Subcutaneous abdominal adipose tissue (tissue), 5 donors: ENCODE measurements around the gene BNIP5.

Source experiments
- H3K27ac ChIP-seq: one replicate; pipeline ENCODE4 v1.7.0; 2013; ENCODE audit warnings: low read depth, mild to moderate bottlenecking, inconsistent platforms, low read length, moderate library complexity
- H3K27me3 ChIP-seq, 5 donors: one replicate each; pipeline ENCODE4 v1.7.0; 2013; ENCODE audit warnings: low read length in 5 of 5, inconsistent platforms in 1 of 5; ENCODE audit not compliant: control insufficient read depth in 5 of 5, insufficient read depth in 4 of 5
- H3K36me3 ChIP-seq, 5 donors: one replicate each; pipeline ENCODE4 v1.7.0; 2013; ENCODE audit warnings: low read length in 5 of 5; ENCODE audit not compliant: control insufficient read depth in 5 of 5, insufficient read depth in 5 of 5
- H3K4me1 ChIP-seq, 5 donors: one replicate each; pipeline ENCODE4 v1.7.0; 2013; ENCODE audit warnings: low read length in 5 of 5, mild to moderate bottlenecking in 3 of 5, moderate library complexity in 1 of 5; ENCODE audit not compliant: control insufficient read depth in 5 of 5, insufficient read depth in 5 of 5
- H3K4me3 ChIP-seq, 5 donors: one replicate each; pipeline ENCODE4 v1.7.0; 2013; ENCODE audit warnings: low read length in 5 of 5, low read depth in 1 of 5
- H3K9ac ChIP-seq, 5 donors: one replicate each; pipeline ENCODE4 v1.7.0; 2013; ENCODE audit warnings: low read length in 5 of 5, mild to moderate bottlenecking in 4 of 5, moderate library complexity in 3 of 5
- H3K9me3 ChIP-seq, 5 donors: one replicate each; pipeline ENCODE4 v1.7.0; 2013; ENCODE audit warnings: low read length in 5 of 5; ENCODE audit not compliant: control insufficient read depth in 5 of 5
- donor health status: healthy.
- donor health status: healthy.
- donor health status: healthy.
- donor health status: healthy.
- donor health status: healthy.

BNIP5 gene

DNA sequence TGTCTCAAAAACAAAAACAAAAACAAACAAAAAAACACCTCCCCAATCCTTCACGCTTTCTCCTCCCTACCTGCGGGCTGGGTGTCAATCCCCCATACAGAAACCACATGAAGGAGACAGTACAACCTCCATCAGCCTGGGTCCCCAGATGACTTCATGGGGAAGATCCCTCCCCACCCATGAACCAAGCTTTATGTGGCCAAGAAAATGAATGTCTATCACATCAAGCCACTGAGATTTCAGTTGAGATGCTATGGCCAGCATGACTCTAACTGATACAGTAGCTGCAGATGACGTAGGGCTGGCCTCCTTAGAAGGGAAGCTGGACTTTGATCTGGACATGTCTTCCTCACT is 21.2 kb upstream of the BNIP5 start:
- H3K27me3 ChIP-seq = peaks cover 0 to 25% (median 6%) of the 10 kb centered on the region in 5 donors
- H3K9me3 ChIP-seq = peaks cover 0 to under 1% (median 0%) of the 10 kb centered on the region in 5 donors
- no peak overlapping the region for H3K4me3 ChIP-seq
- H3K36me3 ChIP-seq = no peaks in the 10 kb centered on the region
- H3K4me1 ChIP-seq = peaks cover 0 to 16% (median 7%) of the 10 kb centered on the region in 5 donors
- H3K9ac ChIP-seq = no peak overlapping the region
- H3K27ac ChIP-seq = no peak overlapping the region

DNA sequence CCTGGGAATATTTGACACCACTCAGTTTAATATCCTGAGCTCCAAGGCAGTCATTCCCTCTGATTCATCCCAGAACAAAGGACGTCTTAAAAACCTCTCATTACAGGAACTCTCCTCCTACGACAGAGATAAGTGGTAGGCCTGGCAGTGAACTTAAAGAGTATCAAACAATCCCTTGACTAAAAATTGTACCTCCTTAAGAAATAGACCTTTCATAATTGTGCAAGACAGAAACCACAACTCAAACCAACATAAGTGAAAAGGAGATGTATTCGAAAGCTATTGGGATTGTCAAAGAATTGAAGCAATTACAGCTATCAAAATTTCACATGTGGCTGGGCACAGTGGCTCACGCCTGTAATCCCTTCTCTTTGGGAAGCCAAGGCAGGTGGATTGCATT is 19.1 kb upstream of the BNIP5 start:
- Histone ChIP-seq H3K9ac (no peak overlapping the region), H3K27me3 (peaks cover 0 to 21% (median 6%) of the 10 kb centered on the region in 5 donors), H3K4me3 (no peak overlapping the region), H3K27ac (no peak overlapping the region), H3K4me1 (peaks cover 0 to 23% (median 8%) of the 10 kb centered on the region in 5 donors), H3K36me3 (no peaks in the 10 kb centered on the region), H3K9me3 (peaks cover 0 to 6% (median 3%) of the 10 kb centered on the region in 5 donors)

DNA sequence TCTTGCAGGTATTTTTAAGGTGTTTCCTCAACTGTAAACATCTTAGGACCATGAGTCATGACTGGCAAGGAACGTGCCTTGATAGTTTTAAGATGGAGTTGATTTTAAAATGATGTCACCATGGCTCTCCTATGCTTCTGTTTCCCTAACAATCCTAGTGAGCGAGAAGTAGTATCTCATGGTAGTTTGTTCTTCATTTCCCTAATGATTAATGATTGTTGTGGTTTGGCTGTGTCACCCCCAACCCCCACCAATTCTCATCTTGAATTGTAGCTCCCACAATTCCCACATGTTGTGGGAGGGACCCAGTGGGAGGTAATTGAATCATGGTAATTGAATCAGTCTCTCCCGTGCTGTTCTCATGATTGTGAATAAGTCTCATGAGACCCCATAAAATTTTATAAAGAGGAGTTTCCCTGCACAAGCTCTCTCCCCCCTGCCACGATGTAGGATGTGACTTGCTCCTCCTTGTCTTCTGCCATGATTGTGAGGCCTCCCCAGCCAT is 16.8 kb upstream of the BNIP5 start:
- peaks cover 0 to 27% (median 6%) of the 10 kb centered on the region in 5 donors for H3K4me1 ChIP-seq
- H3K9ac ChIP-seq = no peak overlapping the region
- no peak overlapping the region for H3K27ac ChIP-seq
- H3K4me3 ChIP-seq = no peak overlapping the region
- H3K9me3 ChIP-seq = peaks cover 0 to 6% (median 3%) of the 10 kb centered on the region in 5 donors
- H3K36me3 ChIP-seq = no peaks in the 10 kb centered on the region
- peaks cover 0 to 18% (median 6%) of the 10 kb centered on the region in 5 donors for H3K27me3 ChIP-seq

GRCh38 chr6:36352477-36353157 is 15.9 kb upstream of the BNIP5 start:
- Histone ChIP-seq H3K27ac (no peak overlapping the region), H3K9ac (no peak overlapping the region), H3K36me3 (no peaks in the 10 kb centered on the region)

DNA sequence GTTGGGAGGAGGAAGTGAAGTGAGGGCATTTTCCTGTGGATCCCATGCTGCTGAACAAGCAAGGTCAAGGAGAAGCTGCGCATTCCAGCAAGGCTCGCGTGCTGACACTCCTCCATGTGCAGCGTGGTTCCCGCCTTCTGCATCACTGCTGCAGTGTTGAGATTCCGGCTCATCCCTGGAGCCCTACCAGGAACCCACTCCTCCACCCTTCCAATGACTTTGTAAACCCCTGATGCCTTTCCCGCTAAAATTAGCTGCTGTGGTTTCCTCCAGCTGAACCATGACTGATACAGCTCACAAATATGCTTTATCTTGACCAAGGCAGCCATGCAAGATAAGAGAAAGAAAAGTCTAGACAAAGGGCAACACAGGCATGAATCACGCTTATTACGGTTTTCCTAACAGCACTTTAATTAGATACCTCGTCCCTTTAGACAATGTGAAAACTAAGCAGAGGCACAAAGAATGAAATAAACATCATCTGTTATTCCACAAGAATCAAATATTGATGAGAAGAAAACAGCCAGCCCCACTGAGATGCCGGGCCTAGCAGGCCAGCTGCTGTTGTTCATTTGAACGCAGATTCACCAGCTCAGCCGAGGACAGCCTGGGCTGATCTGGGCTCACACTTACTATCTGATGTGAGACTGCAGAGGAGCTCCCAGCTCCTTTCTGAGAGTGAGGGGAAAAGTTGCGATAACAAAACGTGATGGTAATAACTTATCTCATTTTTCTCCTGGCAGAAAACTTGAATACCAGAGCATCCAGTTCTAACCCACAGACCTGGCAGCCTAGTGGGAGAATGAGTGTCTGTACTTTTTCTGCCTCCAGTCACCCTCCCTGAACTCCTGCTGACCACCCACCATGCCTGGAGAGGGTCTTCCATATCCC is 14.2 kb upstream of the BNIP5 start:
- peaks cover 0 to 21% (median 6%) of the 10 kb centered on the region in 5 donors for H3K4me1 ChIP-seq
- peaks cover 0 to 19% (median 5%) of the 10 kb centered on the region in 5 donors for H3K27me3 ChIP-seq
- no peak overlapping the region for H3K9ac ChIP-seq
- no peaks in the 10 kb centered on the region for H3K36me3 ChIP-seq
- no peak overlapping the region for H3K4me3 ChIP-seq
- peaks cover 0 to 6% (median 3%) of the 10 kb centered on the region in 5 donors for H3K9me3 ChIP-seq
- H3K27ac ChIP-seq = no peak overlapping the region

More at GRCh38 chr6:36352477-36353157, 15.9 kb upstream of the BNIP5 start:
- Histone ChIP-seq H3K9me3 (peaks cover 0 to 6% (median 3%) of the 10 kb centered on the region in 5 donors), H3K27me3 (peaks cover 0 to 18% (median 3%) of the 10 kb centered on the region in 5 donors), H3K4me1 (peaks cover 0 to 21% (median 6%) of the 10 kb centered on the region in 5 donors), H3K4me3 (no peak overlapping the region)

- H3K27ac ChIP-seq = no peak overlapping the region
- no peaks in the 10 kb centered on the region for H3K36me3 ChIP-seq
- H3K9me3 ChIP-seq = peaks cover 0 to 6% (median 3%) of the 10 kb centered on the region in 5 donors
- peaks cover 0 to 21% (median 6%) of the 10 kb centered on the region in 5 donors for H3K4me1 ChIP-seq
- H3K27me3 ChIP-seq = peaks cover 0 to 19% (median 5%) of the 10 kb centered on the region in 5 donors
- no peak overlapping the region for H3K4me3 ChIP-seq
- no peak overlapping the region for H3K9ac ChIP-seq
These were observed 13.4 kb upstream of the BNIP5 start for GRCh38 chr6:36350082-36350481.

DNA sequence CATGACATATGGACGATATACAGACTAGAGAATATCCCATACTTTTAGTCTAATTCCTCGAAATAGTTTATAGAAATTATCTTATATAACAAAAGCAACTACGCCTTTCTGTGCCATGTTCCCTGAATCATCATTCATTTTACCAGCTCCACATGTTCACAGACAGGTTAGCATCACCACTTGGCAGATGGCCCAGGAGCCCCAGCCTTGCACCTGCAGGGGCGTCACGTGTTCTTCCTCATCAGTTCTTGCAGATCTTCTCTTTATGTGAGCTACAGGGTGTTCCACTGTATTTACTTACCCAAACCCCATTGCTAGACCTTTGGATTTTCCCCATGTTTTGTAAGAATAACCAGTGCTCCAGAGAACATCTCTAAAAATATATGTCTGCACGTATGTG is 12.6 kb upstream of the BNIP5 start:
- Histone ChIP-seq H3K9ac (no peak overlapping the region), H3K4me1 (peaks cover 0 to 21% (median 6%) of the 10 kb centered on the region in 5 donors), H3K4me3 (no peak overlapping the region), H3K27me3 (peaks cover 0 to 19% (median 5%) of the 10 kb centered on the region in 5 donors), H3K9me3 (peaks cover 0 to 6% (median 3%) of the 10 kb centered on the region in 5 donors), H3K27ac (no peak overlapping the region), H3K36me3 (no peaks in the 10 kb centered on the region)

DNA sequence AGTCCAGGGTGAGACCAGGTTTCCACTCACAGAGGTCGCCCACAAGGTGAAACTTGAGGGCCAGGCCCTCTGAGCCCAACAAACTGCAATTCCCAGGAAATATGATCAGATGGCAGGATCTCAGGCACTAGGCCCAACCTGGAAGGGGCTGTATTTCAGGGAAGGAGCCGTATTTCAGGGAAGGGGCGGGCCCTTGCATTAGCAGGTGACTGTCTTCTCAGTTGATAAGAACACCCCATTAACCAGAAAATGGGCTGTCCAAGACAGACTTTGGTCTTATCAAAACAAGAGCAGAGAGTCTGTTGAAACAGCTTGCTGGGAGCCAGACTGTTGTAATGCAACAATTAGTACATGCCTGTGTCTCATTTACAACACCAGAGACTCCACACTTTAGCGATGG is 10.9 kb upstream of the BNIP5 start:
- H3K36me3 ChIP-seq = no peaks in the 10 kb centered on the region
- peaks cover 0 to 3% (median 3%) of the 10 kb centered on the region in 5 donors for H3K9me3 ChIP-seq
- peaks cover 0 to 15% (median 5%) of the 10 kb centered on the region in 5 donors for H3K27me3 ChIP-seq
- no peak overlapping the region for H3K4me3 ChIP-seq
- peaks cover 0 to 21% (median 6%) of the 10 kb centered on the region in 5 donors for H3K4me1 ChIP-seq
- no peak overlapping the region for H3K9ac ChIP-seq
- no peak overlapping the region for H3K27ac ChIP-seq

DNA sequence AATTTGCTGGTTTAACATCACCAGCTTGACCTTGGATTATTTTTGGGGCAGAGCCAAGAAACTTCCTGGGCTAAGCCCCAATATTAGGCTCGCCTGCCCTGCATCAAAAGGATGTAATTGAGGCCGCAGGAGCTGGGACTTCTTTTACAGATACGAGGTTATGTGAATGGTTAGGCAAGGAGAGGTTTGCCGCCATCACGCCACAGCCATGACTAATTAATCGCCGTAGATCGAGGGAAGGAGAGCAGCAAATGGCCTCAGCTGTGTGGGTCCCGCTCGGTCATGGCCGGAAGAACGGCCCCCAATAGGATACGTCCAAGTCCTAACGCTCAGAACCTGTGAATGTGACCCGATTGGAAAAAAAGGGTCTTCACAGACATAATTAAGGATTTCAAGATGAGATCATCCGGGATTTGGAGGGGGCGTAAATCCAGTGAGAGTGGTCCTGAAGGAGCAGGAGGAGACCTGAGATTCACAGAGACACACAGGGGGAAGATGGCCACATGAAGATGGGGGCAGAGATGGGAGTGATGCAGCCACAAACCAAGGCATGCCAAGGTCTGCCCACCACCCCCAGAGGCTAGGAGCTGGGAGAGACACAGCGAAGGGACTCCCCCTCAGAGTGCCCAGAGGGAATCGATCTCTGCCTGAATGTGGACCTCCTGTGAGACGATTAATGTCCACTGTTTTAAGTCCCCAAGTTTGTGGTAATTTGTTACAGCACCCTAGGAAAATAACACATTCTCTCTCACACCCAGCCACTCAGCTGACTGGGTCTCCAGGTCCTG is 10.0 kb upstream of the BNIP5 start:
- Histone ChIP-seq H3K9me3 (no peaks in the 10 kb centered on the region), H3K9ac (no peak overlapping the region), H3K27me3 (peaks cover 0 to 18% (median 5%) of the 10 kb centered on the region in 5 donors), H3K27ac (no peak overlapping the region), H3K36me3 (no peaks in the 10 kb centered on the region), H3K4me1 (peaks cover 0 to 21% (median 6%) of the 10 kb centered on the region in 5 donors), H3K4me3 (no peak overlapping the region)
